ENCODE results near the gene USB1. TPM values are rescaled to one million over a fixed set of nuclear protein-coding genes. Genes with fewer than 3 reads are reported as not detected.

Gene USB1
- total RNA-seq, 1 experiment from 2014 or later, result 66.0 TPM

- ChIA-PET CTCF (no interaction called here), POLR2A (ENCODE audit: unreplicated experiment) (no interaction called here)
- DNase-seq, result no peak
- Histone ChIP-seq H3K4me2 (no peak overlapping the region), H3K27ac (no peak overlapping the region), H3K36me3 (ENCODE audit: low read depth) (no peaks in the 10 kb centered on the region), H3F3A (ENCODE audit: insufficient read depth, low read depth) (no peaks in the 10 kb centered on the region), H3K4me3 (no peak overlapping the region), H3K79me2 (ENCODE audit: low read depth) (no peaks in the 10 kb centered on the region), H2AFZ (no peak overlapping the region), H4K20me1 (ENCODE audit: insufficient read depth) (no peaks in the 10 kb centered on the region), H3K9me3 (ENCODE audit: insufficient read depth, low read depth) (no peaks in the 10 kb centered on the region), H3K4me1 (replicated peaks; ENCODE audit: insufficient read depth) (no peaks in the 10 kb centered on the region), H3K9me2 (ENCODE audit: insufficient read depth) (no peaks in the 10 kb centered on the region), H3K27me3 (ENCODE audit: insufficient read depth, low read depth) (no peaks in the 10 kb centered on the region)
- intact Hi-C loops (cut with micrococcal nuclease; ENCODE audit: unreplicated experiment), result no loop called here
- BruUV-seq (replicated peaks), result no TSS peak
- TF ChIP-seq EZH2 (IDR thresholded peaks at IDR 0.05; ENCODE audit: low read depth) (no peak), CTCF (conservative IDR thresholded peaks at IDR 0.05) (no peak)
Measured at GRCh38 chr16:58051296-58051695, 50.1 kb downstream of the USB1 start.

GRCh38 chr16:58051821-58052603 lies 50.8 kb downstream of the USB1 start:
- CTCF ChIA-PET, result no interaction called here
- intact Hi-C loops (cut with micrococcal nuclease; ENCODE audit: unreplicated experiment), result no loop called here
- no peak for TF ChIP-seq EZH2 (IDR thresholded peaks at IDR 0.05; ENCODE audit: low read depth)
- TF ChIP-seq CTCF (conservative IDR thresholded peaks at IDR 0.05), result no peak
- Histone ChIP-seq H3K4me2 (no peak overlapping the region), H3K36me3 (ENCODE audit: low read depth) (no peaks in the 10 kb centered on the region), H3K79me2 (ENCODE audit: low read depth) (no peaks in the 10 kb centered on the region), H3K4me1 (replicated peaks; ENCODE audit: insufficient read depth) (no peaks in the 10 kb centered on the region), H3F3A (ENCODE audit: insufficient read depth, low read depth) (no peaks in the 10 kb centered on the region), H3K27me3 (ENCODE audit: insufficient read depth, low read depth) (no peaks in the 10 kb centered on the region; the same call in 1 of the 2 replicates), H4K20me1 (ENCODE audit: insufficient read depth) (no peaks in the 10 kb centered on the region), H3K27ac (no peak overlapping the region), H2AFZ (no peak overlapping the region), H3K9me2 (ENCODE audit: insufficient read depth) (no peaks in the 10 kb centered on the region), H3K4me3 (no peak overlapping the region), H3K9me3 (ENCODE audit: insufficient read depth, low read depth) (no peaks in the 10 kb centered on the region)
- POLR2A ChIA-PET (ENCODE audit: unreplicated experiment), result no interaction called here
- DNase-seq, result no peak
- BruUV-seq (replicated peaks), result no TSS peak

GRCh38 chr16:58053682-58054005 lies 52.4 kb downstream of the USB1 start:
- no peak overlapping the region for H2AFZ ChIP-seq
- no peaks in the 10 kb centered on the region for H3K9me3 ChIP-seq (ENCODE audit: insufficient read depth, low read depth)
- H3K27me3 ChIP-seq (ENCODE audit: insufficient read depth, low read depth), result peaks cover 4% of the 10 kb centered on the region; the same call in 1 of the 2 replicates
- no peaks in the 10 kb centered on the region for H3K9me2 ChIP-seq (ENCODE audit: insufficient read depth)
- ChIA-PET CTCF (no interaction called here), POLR2A (ENCODE audit: unreplicated experiment) (no interaction called here)
- intact Hi-C loops (cut with micrococcal nuclease; ENCODE audit: unreplicated experiment), result no loop called here
- no peaks in the 10 kb centered on the region for H3K4me1 ChIP-seq (replicated peaks; ENCODE audit: insufficient read depth)
- BruUV-seq (replicated peaks), result no TSS peak
- H3F3A ChIP-seq (ENCODE audit: insufficient read depth, low read depth), result no peaks in the 10 kb centered on the region
- no peaks in the 10 kb centered on the region for H4K20me1 ChIP-seq (ENCODE audit: insufficient read depth)
- no peaks in the 10 kb centered on the region for H3K36me3 ChIP-seq (ENCODE audit: low read depth)
- DNase-seq, result no peak
- no peaks in the 10 kb centered on the region for H3K79me2 ChIP-seq (ENCODE audit: low read depth)
- no peak overlapping the region for H3K27ac ChIP-seq
- TF ChIP-seq EZH2 (IDR thresholded peaks at IDR 0.05; ENCODE audit: low read depth) (no peak), CTCF (conservative IDR thresholded peaks at IDR 0.05) (no peak)
- H3K4me3 ChIP-seq, result no peak overlapping the region
- H3K4me2 ChIP-seq, result no peak overlapping the region
